Measurements from ENCODE around the gene XRN1. TPM values are rescaled to one million over a fixed set of nuclear protein-coding genes. Genes with fewer than 3 reads are reported as not detected.

XRN1 gene
- total and polyA plus RNA-seq, 4 donors, result 6.3 to 71.8 (median 30.0) TPM

DNA sequence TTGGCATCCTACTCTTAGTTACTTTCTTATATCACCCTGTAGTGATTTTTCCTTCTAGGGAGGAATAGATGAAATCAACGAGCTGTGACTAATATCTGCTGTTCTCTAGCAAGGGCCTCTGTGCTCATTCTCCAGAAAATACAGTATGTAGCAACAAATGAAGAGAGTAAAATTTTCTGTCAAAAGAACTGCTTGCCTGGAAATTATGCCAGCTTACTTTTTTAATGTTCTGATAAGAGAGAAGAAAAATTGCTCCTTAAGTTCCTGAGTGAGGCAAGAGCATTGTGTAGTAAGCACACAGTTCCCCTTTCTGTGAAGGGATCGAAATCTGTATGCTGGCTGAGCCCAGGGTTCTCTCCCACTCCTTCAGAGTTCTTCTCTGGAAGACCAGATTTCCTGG is 171.1 kb downstream of the XRN1 start:
- intact Hi-C loops (cut with DNase I), result loop anchor here (2.0 to 5.0 kb wide), 3 partner anchors 52 to 314 kb away; partner anchors contain the start of gene GK5 (in 1 of the 2)
- peak; percentile 81 for ATAC-seq (ENCODE audit: low FRiP score)
- peak overlapping the region in 1 of 2 donors; percentile 22 for H3K27ac ChIP-seq (ENCODE audit: low read depth in 1 of 2, low read length in 2 of 2)

DNA sequence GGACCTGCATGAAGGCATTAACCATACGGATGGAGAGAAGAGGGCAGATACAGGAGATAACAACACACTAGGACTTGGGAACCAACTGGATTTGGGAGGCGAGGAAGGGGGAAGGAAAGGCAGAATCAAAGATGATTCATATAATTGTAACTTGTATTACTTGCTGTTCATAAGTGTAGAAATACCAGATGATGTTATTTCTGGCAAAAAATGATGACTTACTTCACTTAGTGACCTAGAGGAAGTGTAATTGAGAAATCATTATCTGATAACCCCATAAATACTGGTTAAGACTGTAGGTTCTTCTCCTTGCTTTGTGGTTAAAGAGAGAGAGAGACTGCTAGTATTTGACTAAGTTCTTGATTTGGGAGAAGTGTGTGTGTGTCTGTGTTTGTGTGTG is 172.0 kb downstream of the XRN1 start:
- Histone ChIP-seq H3K36me3 (ENCODE audit: control insufficient read depth in 1 of 2, insufficient read depth in 2 of 2, low read length in 1 of 2) (no peaks in the 10 kb centered on the region), H3K27me3 (ENCODE audit: control insufficient read depth in 1 of 2, insufficient read depth in 2 of 2, low read length in 1 of 2) (no peaks in the 10 kb centered on the region), H3K27ac (ENCODE audit: low read depth in 1 of 2, low read length in 2 of 2) (peak overlapping the region in 1 of 2 donors; percentile 43), H3K4me1 (ENCODE audit: control insufficient read depth in 1 of 2, insufficient read depth in 2 of 2, low read length in 2 of 2) (peaks cover 5% of the 10 kb centered on the region in 2 donors), H3K4me3 (ENCODE audit: low read length in 2 of 2) (no peak overlapping the region), H3K9me3 (ENCODE audit: control insufficient read depth, low read length) (no peaks in the 10 kb centered on the region)
- 7 to 12% methylated on average over 2 of the region's 2 CpGs for WGBS, 2 donors
- intact Hi-C loops (cut with DNase I), result loop anchor here (2.0 to 5.0 kb wide), 3 partner anchors 51 to 314 kb away; partner anchors contain the start of gene GK5 (in 1 of the 2)
- peak; percentile 86 for ATAC-seq (ENCODE audit: low FRiP score)
- DNase-seq, result no peak

More for the DNA sequence above, 171.1 kb downstream of the XRN1 start:
- Histone ChIP-seq H3K4me3 (ENCODE audit: low read length in 2 of 2) (no peak overlapping the region), H3K27me3 (ENCODE audit: control insufficient read depth in 1 of 2, insufficient read depth in 2 of 2, low read length in 1 of 2) (no peaks in the 10 kb centered on the region), H3K4me1 (ENCODE audit: control insufficient read depth in 1 of 2, insufficient read depth in 2 of 2, low read length in 2 of 2) (peaks cover 5% of the 10 kb centered on the region in 2 donors), H3K9me3 (ENCODE audit: control insufficient read depth, low read length) (no peaks in the 10 kb centered on the region), H3K36me3 (ENCODE audit: control insufficient read depth in 1 of 2, insufficient read depth in 2 of 2, low read length in 1 of 2) (no peaks in the 10 kb centered on the region)
- 5 to 10% methylated on average over 2 of the region's 2 CpGs for WGBS, 2 donors
- DNase-seq, result no peak

DNA sequence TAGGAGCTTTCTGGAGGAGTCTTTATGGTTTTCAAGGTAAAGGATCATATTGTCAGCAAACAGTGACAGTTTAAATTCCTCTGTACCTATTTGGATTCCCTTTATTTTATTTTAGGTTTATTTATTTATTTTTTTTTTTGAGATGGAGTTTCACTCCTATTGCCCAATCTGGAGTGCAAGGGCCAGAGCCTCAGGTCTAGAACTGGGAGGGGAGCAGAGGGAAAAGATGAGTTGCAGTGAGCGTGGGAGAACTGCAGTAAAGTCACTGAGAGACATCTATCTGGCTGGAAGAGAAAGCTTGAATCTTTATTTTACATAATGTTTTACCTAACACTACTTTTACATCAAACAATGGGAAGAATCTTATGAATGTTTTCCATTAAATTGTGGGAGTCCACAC is 172.9 kb downstream of the XRN1 start:
- no peaks in the 10 kb centered on the region for H3K9me3 ChIP-seq (ENCODE audit: control insufficient read depth, low read length)
- H3K27ac ChIP-seq (ENCODE audit: low read depth in 1 of 2, low read length in 2 of 2), result no peak overlapping the region
- H3K36me3 ChIP-seq (ENCODE audit: control insufficient read depth in 1 of 2, insufficient read depth in 2 of 2, low read length in 1 of 2), result no peaks in the 10 kb centered on the region
- ATAC-seq (ENCODE audit: low FRiP score) (no peak), DNase-seq (no peak)
- WGBS, 2 donors, result 98 to 100% methylated on average over 1 of the region's 1 CpG
- H3K27me3 ChIP-seq (ENCODE audit: control insufficient read depth in 1 of 2, insufficient read depth in 2 of 2, low read length in 1 of 2), result no peaks in the 10 kb centered on the region
- H3K4me1 ChIP-seq (ENCODE audit: control insufficient read depth in 1 of 2, insufficient read depth in 2 of 2, low read length in 2 of 2), result peaks cover 5% of the 10 kb centered on the region in 2 donors
- H3K4me3 ChIP-seq (ENCODE audit: low read length in 2 of 2), result no peak overlapping the region
- intact Hi-C loops (cut with DNase I), result loop anchor here (5.0 kb wide), 2 partner anchors 148 to 313 kb away; no protein-coding TSS in a partner anchor

DNA sequence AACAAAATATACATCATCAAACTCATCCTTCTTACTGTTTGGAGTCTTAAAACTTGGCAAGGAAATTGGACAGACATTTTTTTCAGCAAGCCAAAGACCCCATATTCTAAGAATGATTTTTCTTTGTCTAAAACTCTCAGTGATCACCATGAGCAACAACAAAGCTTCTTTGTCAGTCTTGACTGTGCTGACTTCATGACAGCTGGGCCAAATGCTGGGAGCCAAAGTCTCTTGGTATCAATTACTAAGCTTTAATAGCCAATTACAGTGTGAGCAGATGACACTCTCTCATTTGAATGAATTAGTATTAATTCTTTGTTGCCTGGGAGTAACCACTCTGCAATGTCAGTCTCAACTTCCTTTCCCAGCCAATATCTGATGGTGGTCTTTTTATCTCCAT is 174.3 kb downstream of the XRN1 start:
- Histone ChIP-seq H3K4me3 (ENCODE audit: low read length in 2 of 2) (no peak overlapping the region), H3K4me1 (ENCODE audit: control insufficient read depth in 1 of 2, insufficient read depth in 2 of 2, low read length in 2 of 2) (peaks cover 5% of the 10 kb centered on the region in 2 donors), H3K9me3 (ENCODE audit: control insufficient read depth, low read length) (no peaks in the 10 kb centered on the region), H3K36me3 (ENCODE audit: control insufficient read depth in 1 of 2, insufficient read depth in 2 of 2, low read length in 1 of 2) (no peaks in the 10 kb centered on the region), H3K27me3 (ENCODE audit: control insufficient read depth in 1 of 2, insufficient read depth in 2 of 2, low read length in 1 of 2) (no peaks in the 10 kb centered on the region), H3K27ac (ENCODE audit: low read depth in 1 of 2, low read length in 2 of 2) (no peak overlapping the region)
- intact Hi-C loops (cut with DNase I), result no loop called here
- ATAC-seq (ENCODE audit: low FRiP score) (no peak), DNase-seq (no peak)

DNA sequence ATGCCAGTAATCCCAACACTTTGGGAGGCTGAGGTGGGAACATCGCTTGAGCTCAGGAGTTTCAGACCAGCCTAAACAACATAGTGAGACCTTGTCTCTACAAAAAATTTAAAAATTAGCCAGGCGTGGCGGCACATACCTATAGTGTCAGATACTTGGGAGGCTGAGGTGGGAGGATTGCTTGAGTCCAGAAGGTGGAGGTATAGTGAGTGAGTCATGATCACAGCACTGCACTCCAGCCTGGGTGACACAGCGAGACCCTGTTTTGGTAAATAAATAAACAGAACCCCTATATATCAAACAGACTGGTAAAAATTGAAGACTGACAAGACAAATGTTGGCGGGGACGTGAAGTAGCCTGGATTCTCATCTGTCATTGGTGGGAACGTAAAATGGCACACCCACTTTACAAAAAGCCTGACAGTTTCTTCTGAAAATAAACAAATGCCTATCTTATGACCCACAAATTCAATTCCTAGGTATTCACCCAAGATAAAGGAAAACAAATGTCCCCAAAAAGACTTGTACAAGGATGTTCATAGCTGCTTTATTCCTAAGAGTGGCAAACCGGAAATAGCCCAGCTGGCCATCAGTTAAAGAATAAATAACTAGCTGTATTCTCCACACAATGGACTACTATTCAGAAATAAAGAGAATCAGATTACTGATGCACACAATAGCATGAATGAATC is 175.5 kb downstream of the XRN1 start:
- intact Hi-C loops (cut with DNase I), result no loop called here

DNA sequence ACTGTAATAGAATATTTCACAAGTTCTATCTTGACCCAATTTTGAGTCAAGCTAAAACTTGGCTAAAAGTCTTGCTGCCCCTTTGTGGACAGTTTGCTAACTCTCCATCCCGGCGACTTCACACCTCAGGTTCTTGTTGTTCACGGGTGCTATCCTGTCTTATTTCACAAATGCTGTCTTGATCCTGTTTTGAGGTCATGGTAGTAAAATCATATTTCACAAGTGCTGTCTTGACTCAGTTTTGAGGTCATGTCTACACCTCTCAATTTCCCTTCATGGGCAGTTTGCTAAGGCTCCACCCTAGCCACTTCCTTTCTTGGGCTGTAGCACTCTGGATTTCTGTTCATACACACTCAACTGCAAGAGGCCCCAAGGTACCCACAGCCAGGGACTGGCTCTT is 177.4 kb downstream of the XRN1 start:
- Histone ChIP-seq H3K9me3 (ENCODE audit: control insufficient read depth, low read length) (no peaks in the 10 kb centered on the region), H3K4me1 (ENCODE audit: control insufficient read depth in 1 of 2, insufficient read depth in 2 of 2, low read length in 2 of 2) (peaks cover 0 to 3% of the 10 kb centered on the region in 2 donors), H3K27ac (ENCODE audit: low read depth in 1 of 2, low read length in 2 of 2) (no peak overlapping the region), H3K4me3 (ENCODE audit: low read length in 2 of 2) (no peak overlapping the region), H3K27me3 (ENCODE audit: control insufficient read depth in 1 of 2, insufficient read depth in 2 of 2, low read length in 1 of 2) (peaks cover 0 to 1% of the 10 kb centered on the region in 2 donors), H3K36me3 (ENCODE audit: control insufficient read depth in 1 of 2, insufficient read depth in 2 of 2, low read length in 1 of 2) (no peaks in the 10 kb centered on the region)
- intact Hi-C loops (cut with DNase I), result no loop called here
- ATAC-seq (ENCODE audit: low FRiP score) (no peak), DNase-seq (no peak)
- WGBS, 2 donors, result 86 to 90% methylated on average over 3 of the region's 3 CpGs

More for the DNA sequence above, 175.5 kb downstream of the XRN1 start:
- ATAC-seq (ENCODE audit: low FRiP score) (no peak), DNase-seq (no peak)
- Histone ChIP-seq H3K4me3 (ENCODE audit: low read length in 2 of 2) (no peak overlapping the region), H3K4me1 (ENCODE audit: control insufficient read depth in 1 of 2, insufficient read depth in 2 of 2, low read length in 2 of 2) (peaks cover 1 to 5% of the 10 kb centered on the region in 2 donors), H3K27ac (ENCODE audit: low read depth in 1 of 2, low read length in 2 of 2) (no peak overlapping the region), H3K27me3 (ENCODE audit: control insufficient read depth in 1 of 2, insufficient read depth in 2 of 2, low read length in 1 of 2) (no peaks in the 10 kb centered on the region), H3K36me3 (ENCODE audit: control insufficient read depth in 1 of 2, insufficient read depth in 2 of 2, low read length in 1 of 2) (no peaks in the 10 kb centered on the region), H3K9me3 (ENCODE audit: control insufficient read depth, low read length) (no peaks in the 10 kb centered on the region)
- WGBS, 2 donors, result 73 to 80% methylated on average over 8 of the region's 8 CpGs

DNA sequence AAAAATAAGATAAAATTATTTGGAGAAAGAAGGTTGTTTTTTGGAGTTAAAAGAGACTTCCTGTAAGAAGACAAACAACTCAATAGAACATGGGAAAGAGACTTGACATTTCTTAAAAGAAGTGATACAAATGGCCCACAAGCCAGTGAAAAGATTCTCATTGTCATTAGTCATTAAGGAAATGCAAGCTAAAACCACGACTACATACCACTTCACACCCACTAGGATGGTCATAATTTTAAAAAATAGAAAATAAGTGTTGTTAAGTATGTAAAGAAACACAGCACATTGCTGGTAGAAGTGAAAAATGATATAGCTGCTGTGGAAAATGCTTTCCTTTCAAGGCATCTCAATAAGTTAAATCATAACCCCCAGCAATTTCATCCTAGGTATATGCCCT is 178.1 kb downstream of the XRN1 start:
- H3K27ac ChIP-seq (ENCODE audit: low read depth in 1 of 2, low read length in 2 of 2), result no peak overlapping the region
- H3K9me3 ChIP-seq (ENCODE audit: control insufficient read depth, low read length), result no peaks in the 10 kb centered on the region
- H3K27me3 ChIP-seq (ENCODE audit: control insufficient read depth in 1 of 2, insufficient read depth in 2 of 2, low read length in 1 of 2), result peaks cover 0 to 1% of the 10 kb centered on the region in 2 donors
- no peak overlapping the region for H3K4me3 ChIP-seq (ENCODE audit: low read length in 2 of 2)
- H3K36me3 ChIP-seq (ENCODE audit: control insufficient read depth in 1 of 2, insufficient read depth in 2 of 2, low read length in 1 of 2), result no peaks in the 10 kb centered on the region
- 75 to 85% methylated on average over 1 of the region's 1 CpG for WGBS, 2 donors
- H3K4me1 ChIP-seq (ENCODE audit: control insufficient read depth in 1 of 2, insufficient read depth in 2 of 2, low read length in 2 of 2), result no peaks in the 10 kb centered on the region
- ATAC-seq (ENCODE audit: low FRiP score) (no peak), DNase-seq (no peak)
- intact Hi-C loops (cut with DNase I), result no loop called here

DNA sequence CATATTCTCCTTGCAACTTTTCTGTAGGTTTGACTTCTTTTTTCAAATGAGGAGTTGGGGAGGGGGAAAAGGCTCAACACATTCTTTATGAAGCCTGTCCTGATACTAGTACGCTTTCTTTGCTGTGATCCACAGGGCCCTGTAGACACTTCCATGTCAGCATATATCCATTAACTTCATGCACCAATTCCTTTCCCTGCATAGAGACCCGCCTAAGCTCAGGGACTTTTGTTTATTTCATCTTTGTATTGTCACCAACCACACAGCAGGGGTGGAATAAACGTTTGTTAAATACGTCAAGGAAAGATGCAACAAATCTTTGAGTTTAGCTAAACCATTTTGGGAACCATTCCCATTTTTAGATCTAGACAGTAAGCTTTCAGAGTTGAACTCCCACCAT is 179.4 kb downstream of the XRN1 start:
- no peaks in the 10 kb centered on the region for H3K36me3 ChIP-seq (ENCODE audit: control insufficient read depth in 1 of 2, insufficient read depth in 2 of 2, low read length in 1 of 2)
- no peak overlapping the region for H3K4me3 ChIP-seq (ENCODE audit: low read length in 2 of 2)
- no peak overlapping the region for H3K27ac ChIP-seq (ENCODE audit: low read depth in 1 of 2, low read length in 2 of 2)
- ATAC-seq (ENCODE audit: low FRiP score), result no peak
- no peaks in the 10 kb centered on the region for H3K4me1 ChIP-seq (ENCODE audit: control insufficient read depth in 1 of 2, insufficient read depth in 2 of 2, low read length in 2 of 2)
- H3K27me3 ChIP-seq (ENCODE audit: control insufficient read depth in 1 of 2, insufficient read depth in 2 of 2, low read length in 1 of 2), result peaks cover 0 to 1% of the 10 kb centered on the region in 2 donors
- 43 to 62% methylated on average over 4 of the region's 4 CpGs for WGBS, 2 donors
- no peaks in the 10 kb centered on the region for H3K9me3 ChIP-seq (ENCODE audit: control insufficient read depth, low read length)
- DNase-seq, result no peak
- intact Hi-C loops (cut with DNase I), result no loop called here

DNA sequence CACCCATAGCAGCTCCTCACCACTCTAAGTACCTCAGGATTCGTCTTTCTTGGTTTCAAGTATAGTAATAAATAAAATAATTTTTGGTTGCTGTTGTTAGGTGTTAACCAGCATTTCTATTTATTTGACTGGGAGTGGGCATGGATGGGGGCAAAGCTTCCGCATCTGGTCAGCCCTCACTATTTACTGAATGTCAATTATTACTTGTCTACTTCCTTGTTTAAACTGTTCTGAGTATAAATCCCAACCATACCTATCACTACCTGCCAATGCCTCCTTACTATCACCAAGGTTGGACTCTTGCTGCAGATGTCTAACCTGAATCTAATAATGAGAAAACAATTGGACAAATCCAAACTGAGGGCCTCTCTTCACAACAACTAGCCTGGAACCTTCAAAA is 180.6 kb downstream of the XRN1 start:
- H3K27ac ChIP-seq (ENCODE audit: low read depth in 1 of 2, low read length in 2 of 2), result no peak overlapping the region
- peaks cover 0 to 1% of the 10 kb centered on the region in 2 donors for H3K27me3 ChIP-seq (ENCODE audit: control insufficient read depth in 1 of 2, insufficient read depth in 2 of 2, low read length in 1 of 2)
- H3K36me3 ChIP-seq (ENCODE audit: control insufficient read depth in 1 of 2, insufficient read depth in 2 of 2, low read length in 1 of 2), result no peaks in the 10 kb centered on the region
- H3K9me3 ChIP-seq (ENCODE audit: control insufficient read depth, low read length), result no peaks in the 10 kb centered on the region
- no peaks in the 10 kb centered on the region for H3K4me1 ChIP-seq (ENCODE audit: control insufficient read depth in 1 of 2, insufficient read depth in 2 of 2, low read length in 2 of 2)
- ATAC-seq (ENCODE audit: low FRiP score) (no peak), DNase-seq (no peak)
- no peak overlapping the region for H3K4me3 ChIP-seq (ENCODE audit: low read length in 2 of 2)
- 92 to 93% methylated on average over 2 of the region's 2 CpGs for WGBS, 2 donors
- intact Hi-C loops (cut with DNase I), result no loop called here

Measured in aorta (tissue), 5 donors.